ENCODE data around the gene UMOD. TPM values are rescaled to one million over a fixed set of nuclear protein-coding genes. Genes with fewer than 3 reads are reported as not detected.
"Not testable (repeated sequence)": the region's sequence is repeated elsewhere in the genome, so short reads cannot be mapped to it uniquely, and the experiment has no call there.

UMOD gene
- total and polyA plus RNA-seq, 2 experiments from 2014 or later: not detected

- whole genome bisulfite sequencing (ENCODE audit: low lambda C conversion rate, missing lambda C conversion rate): 94% methylated on average over 3 of the region's 3 CpGs
- Histone ChIP-seq H3K27me3 (no peaks in the 10 kb centered on the region), H3K27ac (no peak overlapping the region), H3K4me1 (ENCODE audit: insufficient read depth) (no peaks in the 10 kb centered on the region), H3K9me2 (replicated peaks; ENCODE audit: insufficient read depth) (no peaks in the 10 kb centered on the region), H3K4me2 (no peak overlapping the region), H3K79me2 (no peaks in the 10 kb centered on the region), H2AFZ (no peak overlapping the region), H3K9me3 (ENCODE audit: low read depth) (no peaks in the 10 kb centered on the region), H3K36me3 (replicated peaks; ENCODE audit: insufficient read depth, low read depth) (no peaks in the 10 kb centered on the region), H4K20me1 (ENCODE audit: insufficient read depth, poor library complexity, severe bottlenecking) (no peaks in the 10 kb centered on the region), H3K4me3 (no peak overlapping the region)
- TF ChIP-seq, protein P1, sequence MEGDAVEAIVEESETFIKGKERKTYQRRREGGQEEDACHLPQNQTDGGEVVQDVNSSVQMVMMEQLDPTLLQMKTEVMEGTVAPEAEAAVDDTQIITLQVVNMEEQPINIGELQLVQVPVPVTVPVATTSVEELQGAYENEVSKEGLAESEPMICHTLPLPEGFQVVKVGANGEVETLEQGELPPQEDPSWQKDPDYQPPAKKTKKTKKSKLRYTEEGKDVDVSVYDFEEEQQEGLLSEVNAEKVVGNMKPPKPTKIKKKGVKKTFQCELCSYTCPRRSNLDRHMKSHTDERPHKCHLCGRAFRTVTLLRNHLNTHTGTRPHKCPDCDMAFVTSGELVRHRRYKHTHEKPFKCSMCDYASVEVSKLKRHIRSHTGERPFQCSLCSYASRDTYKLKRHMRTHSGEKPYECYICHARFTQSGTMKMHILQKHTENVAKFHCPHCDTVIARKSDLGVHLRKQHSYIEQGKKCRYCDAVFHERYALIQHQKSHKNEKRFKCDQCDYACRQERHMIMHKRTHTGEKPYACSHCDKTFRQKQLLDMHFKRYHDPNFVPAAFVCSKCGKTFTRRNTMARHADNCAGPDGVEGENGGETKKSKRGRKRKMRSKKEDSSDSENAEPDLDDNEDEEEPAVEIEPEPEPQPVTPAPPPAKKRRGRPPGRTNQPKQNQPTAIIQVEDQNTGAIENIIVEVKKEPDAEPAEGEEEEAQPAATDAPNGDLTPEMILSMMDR (IDR thresholded peaks at IDR 0.05; ENCODE audit: poor library complexity): no peak
- TF ChIP-seq EZH2phosphoT487 (IDR thresholded peaks at IDR 0.05; ENCODE audit: low read depth, severe bottlenecking, unreplicated experiment): no peak
- no peak for TF ChIP-seq EZH2 (IDR thresholded peaks at IDR 0.05; ENCODE audit: borderline replicate concordance)
- no peak for DNase-seq (ENCODE audit: low spot score)
These were observed 37.9 kb downstream of the UMOD start for GRCh38 chr16:20314575-20314974.

DNA sequence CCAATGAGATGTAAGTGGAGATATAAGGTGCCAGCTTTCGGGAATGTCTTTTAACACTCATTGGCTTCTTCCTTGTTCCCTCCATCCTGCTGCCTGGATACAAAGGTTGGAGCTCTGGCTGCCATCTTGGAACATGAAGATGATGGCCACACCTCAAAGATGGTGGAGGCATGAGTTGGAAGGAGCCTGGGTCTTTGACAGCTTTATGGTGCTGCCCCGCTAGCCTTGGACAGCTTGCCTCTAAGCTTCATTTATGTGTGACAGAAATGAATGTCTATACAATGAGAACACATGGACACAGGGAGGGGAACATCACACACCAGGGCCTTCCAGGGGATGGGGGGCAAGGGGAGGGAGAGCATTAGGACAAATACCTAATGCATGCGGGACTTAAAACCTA, 38.8 kb downstream of the UMOD start:
- Histone ChIP-seq H3K4me2 (no peak overlapping the region), H3K4me3 (no peak overlapping the region), H3K9me3 (ENCODE audit: low read depth) (no peaks in the 10 kb centered on the region), H4K20me1 (ENCODE audit: insufficient read depth, poor library complexity, severe bottlenecking) (no peaks in the 10 kb centered on the region), H3K27me3 (no peaks in the 10 kb centered on the region), H3K27ac (no peak overlapping the region), H3K79me2 (no peaks in the 10 kb centered on the region), H3K36me3 (replicated peaks; ENCODE audit: insufficient read depth, low read depth) (no peaks in the 10 kb centered on the region), H2AFZ (no peak overlapping the region), H3K4me1 (ENCODE audit: insufficient read depth) (no peaks in the 10 kb centered on the region), H3K9me2 (replicated peaks; ENCODE audit: insufficient read depth) (no peaks in the 10 kb centered on the region)
- TF ChIP-seq EZH2phosphoT487 (IDR thresholded peaks at IDR 0.05; ENCODE audit: low read depth, severe bottlenecking, unreplicated experiment) (no peak), EZH2 (IDR thresholded peaks at IDR 0.05; ENCODE audit: borderline replicate concordance) (no peak)
- TF ChIP-seq, protein P1 (IDR thresholded peaks at IDR 0.05; ENCODE audit: poor library complexity): no peak
- DNase-seq (ENCODE audit: low spot score): no peak
- 84% methylated on average over 3 of the region's 3 CpGs for WGBS (ENCODE audit: low lambda C conversion rate, missing lambda C conversion rate)

- not testable (repeated sequence) for H3K4me1 ChIP-seq (ENCODE audit: insufficient read depth); H3K9me2 ChIP-seq (replicated peaks; ENCODE audit: insufficient read depth); H3K79me2 ChIP-seq; H4K20me1 ChIP-seq (ENCODE audit: insufficient read depth, poor library complexity, severe bottlenecking); H3K27me3 ChIP-seq; H3K4me3 ChIP-seq; H3K36me3 ChIP-seq (replicated peaks; ENCODE audit: insufficient read depth, low read depth); H2AFZ ChIP-seq; H3K4me2 ChIP-seq; H3K27ac ChIP-seq; H3K9me3 ChIP-seq (ENCODE audit: low read depth); DNase-seq (ENCODE audit: low spot score)
- WGBS (ENCODE audit: low lambda C conversion rate, missing lambda C conversion rate): 91% methylated on average over 7 of the region's 7 CpGs
These were observed 39.9 kb downstream of the UMOD start for GRCh38 chr16:20312536-20313095.

DNA sequence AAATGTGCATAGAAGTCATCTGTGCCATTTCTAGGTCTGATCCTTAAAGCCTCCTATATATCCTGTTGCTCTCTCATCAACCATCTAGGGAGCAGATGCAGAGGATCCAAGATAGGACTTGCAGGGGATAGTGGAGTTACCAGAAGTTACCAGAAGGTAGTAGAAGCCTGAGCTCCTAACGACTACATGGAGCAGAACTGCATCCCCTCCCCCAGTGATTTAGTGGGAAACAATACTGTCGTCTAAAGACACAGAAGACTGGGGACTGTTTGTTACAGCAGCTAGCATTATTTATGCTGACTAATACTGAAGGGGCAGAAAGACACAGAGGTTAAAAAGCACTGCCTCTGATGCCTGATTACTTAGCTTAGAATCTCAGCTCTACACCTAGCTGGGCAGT, 41.0 kb downstream of the UMOD start:
- Histone ChIP-seq H4K20me1 (ENCODE audit: insufficient read depth, poor library complexity, severe bottlenecking) (no peaks in the 10 kb centered on the region), H3K4me1 (ENCODE audit: insufficient read depth) (no peaks in the 10 kb centered on the region), H3K9me2 (replicated peaks; ENCODE audit: insufficient read depth) (no peaks in the 10 kb centered on the region), H3K27ac (no peak overlapping the region), H3K36me3 (replicated peaks; ENCODE audit: insufficient read depth, low read depth) (no peaks in the 10 kb centered on the region), H3K4me2 (no peak overlapping the region), H3K9me3 (ENCODE audit: low read depth) (no peaks in the 10 kb centered on the region), H3K4me3 (no peak overlapping the region), H2AFZ (no peak overlapping the region), H3K27me3 (no peaks in the 10 kb centered on the region), H3K79me2 (no peaks in the 10 kb centered on the region)
- WGBS (ENCODE audit: low lambda C conversion rate, missing lambda C conversion rate): 70% methylated on average over 2 of the region's 2 CpGs
- no peak for TF ChIP-seq EZH2 (IDR thresholded peaks at IDR 0.05; ENCODE audit: borderline replicate concordance)
- TF ChIP-seq, protein P1 (IDR thresholded peaks at IDR 0.05; ENCODE audit: poor library complexity): no peak
- no peak for TF ChIP-seq EZH2phosphoT487 (IDR thresholded peaks at IDR 0.05; ENCODE audit: low read depth, severe bottlenecking, unreplicated experiment)
- DNase-seq (ENCODE audit: low spot score): no peak

Measured in hepatocyte (in vitro differentiated cells).